Activated CD8-positive, alpha-beta memory T cell treated with anti-CD3 and anti-CD28 coated beads, Interleukin-2, amount 10 ng/mL, durations not matched to agents 7 days and 5 days (primary cell): ENCODE results near the gene POLR3K. TPM values are rescaled to one million over a fixed set of nuclear protein-coding genes. Genes with fewer than 3 reads are reported as not detected.
"Not testable (repeated sequence)": the region's sequence is repeated elsewhere in the genome, so short reads cannot be mapped to it uniquely, and the experiment has no call there.

ENCODE experiments used
- ATAC-seq: fragments of 150-1000 bp; cut with Tn5 transposase; one replicate; pipeline ENCODE4 v1.10.0; 2021; ENCODE audit warnings: moderate library complexity
- CTCF ChIA-PET: fragments of 350-600 bp; sonication (Branson Sonifier 250); formaldehyde crosslinking; loops from one replicate; lab custom pipeline; 2021; ENCODE audit warnings: antibody characterized with exemption; lab: Charles Lee
- DNase-seq: peaks from one replicate; pipeline ENCODE4 v3.0.0-alpha.2; 2020
- H3K27ac Mint-ChIP-seq: one replicate; pipeline ENCODE4 v1.8.0; 2021; ENCODE audit warnings: mild to moderate bottlenecking, mixed read lengths
- H3K27me3 Mint-ChIP-seq: one replicate; pipeline ENCODE4 v1.8.0; 2021; ENCODE audit warnings: mixed read lengths
- H3K36me3 Mint-ChIP-seq: one replicate; pipeline ENCODE4 v1.8.0; 2021; ENCODE audit warnings: mild to moderate bottlenecking, mixed read lengths
- H3K4me1 Mint-ChIP-seq: one replicate; pipeline ENCODE4 v1.8.0; 2021; ENCODE audit warnings: mixed read lengths
- H3K4me3 Mint-ChIP-seq: one replicate; pipeline ENCODE4 v1.8.0; 2021; ENCODE audit warnings: mild to moderate bottlenecking, moderate library complexity, mixed read lengths
- H3K9me3 Mint-ChIP-seq: one replicate; pipeline ENCODE4 v1.8.0; 2022; ENCODE audit warnings: low read depth, mixed read lengths
- microRNA-seq: library from miRNA; unstranded; fragments of <30 nt; microRNA quantifications from one replicate; pipeline ENCODE4 v1.2.0, GENCODE V29; 2022
- total RNA-seq, 2 experiments: library from RNA; stranded (reverse); gene quantifications; one replicate each; pipeline ENCODE4 v1.2.3, GENCODE V29; 2021

The POLR3K gene
- total RNA-seq, 2 experiments from 2014 or later = 40.4 to 53.1 TPM

DNA sequence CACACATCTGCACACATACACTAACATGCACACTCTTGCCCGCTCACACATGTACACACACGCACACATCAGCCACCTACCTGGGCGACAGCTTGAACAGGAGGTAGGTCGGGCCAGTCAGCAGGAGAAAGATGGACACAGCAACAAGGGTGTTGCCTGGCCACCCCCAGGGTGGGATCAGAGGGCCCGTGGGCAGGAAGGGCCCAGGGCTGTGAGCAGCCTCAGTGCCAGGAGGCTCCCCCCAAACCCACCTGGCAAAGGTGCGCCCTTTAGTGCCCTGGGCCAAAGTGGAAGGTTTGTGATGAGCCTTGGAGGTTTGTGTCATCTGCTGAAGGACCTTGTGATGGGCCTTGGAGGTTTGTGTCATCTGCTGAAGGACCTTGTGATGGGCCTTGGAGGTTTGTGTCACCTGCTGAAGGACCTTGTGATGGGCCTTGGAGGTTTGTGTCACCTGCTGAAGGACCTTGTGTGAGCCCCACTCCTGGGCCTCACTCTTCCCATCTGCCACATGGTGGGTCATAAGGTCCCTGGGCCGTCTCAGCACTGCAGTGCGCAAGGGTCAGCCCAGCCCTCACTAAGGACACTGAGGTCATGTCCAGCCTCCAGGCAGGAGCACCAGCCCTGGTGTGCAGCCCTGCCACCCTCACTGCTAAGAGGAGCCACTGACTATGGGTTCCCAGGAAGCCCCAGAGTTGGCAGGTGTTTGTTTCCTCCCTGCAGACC, 20.1 kb downstream of the POLR3K start:
- H3K4me1 Mint-ChIP-seq, H3K36me3 Mint-ChIP-seq, H3K27ac Mint-ChIP-seq, H3K4me3 Mint-ChIP-seq, ATAC-seq, H3K9me3 Mint-ChIP-seq, DNase-seq, H3K27me3 Mint-ChIP-seq, CTCF ChIA-PET: not testable (repeated sequence)

DNA sequence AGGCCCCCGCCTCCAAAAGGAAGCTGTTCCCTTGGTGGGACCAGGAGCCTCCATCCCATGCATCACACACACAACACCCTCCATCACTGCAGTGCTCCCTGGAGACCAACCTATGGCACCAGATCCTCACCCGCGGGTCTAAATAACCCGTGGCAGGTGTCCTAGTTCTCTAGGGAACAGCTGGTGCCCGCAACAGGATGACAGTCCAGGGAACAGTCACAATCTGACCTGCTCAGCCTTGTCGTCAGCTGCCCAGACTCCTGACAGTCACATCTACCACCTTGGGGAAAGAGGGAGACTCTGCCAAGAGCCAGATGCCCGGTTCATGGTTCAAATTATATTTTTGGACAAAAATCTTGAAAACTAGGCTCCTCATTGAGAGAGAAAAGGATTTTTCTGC, 22.8 kb downstream of the POLR3K start:
- H3K27ac Mint-ChIP-seq, H3K4me3 Mint-ChIP-seq, H3K36me3 Mint-ChIP-seq, H3K27me3 Mint-ChIP-seq, ATAC-seq, CTCF ChIA-PET, H3K4me1 Mint-ChIP-seq, H3K9me3 Mint-ChIP-seq, DNase-seq: not testable (repeated sequence)

DNA sequence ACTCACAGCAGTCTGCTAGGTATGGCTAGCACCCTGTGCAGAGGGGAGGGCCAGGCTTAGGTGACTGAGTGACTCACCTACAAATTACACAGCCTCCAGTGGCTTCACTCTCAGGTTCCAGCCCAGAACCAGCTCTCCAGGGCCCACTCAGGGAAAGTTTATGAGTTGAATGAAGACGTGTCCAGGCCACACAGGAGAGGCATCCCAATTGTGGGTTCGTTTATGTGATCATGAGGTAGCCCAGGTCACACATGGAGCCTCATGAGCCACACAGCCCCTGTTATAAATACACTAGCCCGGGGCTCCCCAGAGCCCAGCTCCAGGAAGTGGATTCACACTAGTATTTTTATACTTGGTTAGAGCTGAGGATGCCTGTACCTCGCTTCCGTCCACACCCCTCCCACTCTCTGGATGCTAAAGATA, 27.5 kb downstream of the POLR3K start:
- DNase-seq, H3K4me1 Mint-ChIP-seq, H3K9me3 Mint-ChIP-seq, H3K27me3 Mint-ChIP-seq, H3K36me3 Mint-ChIP-seq, CTCF ChIA-PET, H3K4me3 Mint-ChIP-seq, H3K27ac Mint-ChIP-seq: not testable (repeated sequence)
- peak; percentile 86 for ATAC-seq

DNA sequence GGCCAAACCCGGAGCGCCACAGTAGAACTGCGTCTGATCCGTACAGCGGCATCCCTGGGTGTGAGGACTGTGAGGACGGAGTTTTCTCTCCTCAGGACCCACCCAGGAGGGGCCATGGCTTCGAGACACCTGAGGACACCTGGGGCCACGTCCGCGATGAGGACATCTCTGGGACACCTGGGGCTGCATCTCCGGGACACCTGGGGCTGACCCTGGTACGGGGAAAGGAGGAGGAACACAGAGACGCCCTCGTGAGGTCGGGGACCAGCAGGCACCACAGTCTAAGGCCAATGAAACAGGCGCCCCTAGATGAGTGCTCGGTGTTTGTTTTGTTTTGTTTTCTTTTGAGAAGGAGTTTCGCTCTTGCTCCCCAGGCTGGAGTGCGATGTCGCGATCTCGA, 29.3 kb downstream of the POLR3K start:
- H3K4me3 Mint-ChIP-seq, H3K9me3 Mint-ChIP-seq, H3K4me1 Mint-ChIP-seq, H3K27me3 Mint-ChIP-seq, H3K27ac Mint-ChIP-seq, ATAC-seq, H3K36me3 Mint-ChIP-seq, DNase-seq, CTCF ChIA-PET: not testable (repeated sequence)

DNA sequence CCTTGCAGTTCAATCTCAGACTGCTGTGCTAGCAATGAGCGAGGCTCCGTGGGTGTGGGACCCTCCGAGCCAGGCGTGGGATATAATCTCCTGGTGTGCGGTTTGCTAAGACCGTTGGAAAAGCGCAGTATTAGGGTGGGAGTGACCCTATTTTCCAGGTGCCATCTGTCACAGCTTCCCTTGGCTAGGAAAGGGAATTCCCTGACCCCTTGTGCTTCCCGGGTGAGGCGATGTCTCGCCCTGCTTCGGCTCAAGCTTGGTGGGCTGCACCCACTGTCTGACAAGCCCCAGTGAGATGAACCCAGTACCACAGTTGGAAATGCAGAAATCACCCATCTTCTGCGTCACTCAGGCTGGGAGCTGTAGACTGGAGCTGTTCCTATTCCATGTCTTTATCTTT, 32.5 kb downstream of the POLR3K start:
- ATAC-seq, H3K27me3 Mint-ChIP-seq, DNase-seq, CTCF ChIA-PET, H3K27ac Mint-ChIP-seq, H3K4me1 Mint-ChIP-seq, H3K4me3 Mint-ChIP-seq, H3K36me3 Mint-ChIP-seq, H3K9me3 Mint-ChIP-seq: not testable (repeated sequence)

DNA sequence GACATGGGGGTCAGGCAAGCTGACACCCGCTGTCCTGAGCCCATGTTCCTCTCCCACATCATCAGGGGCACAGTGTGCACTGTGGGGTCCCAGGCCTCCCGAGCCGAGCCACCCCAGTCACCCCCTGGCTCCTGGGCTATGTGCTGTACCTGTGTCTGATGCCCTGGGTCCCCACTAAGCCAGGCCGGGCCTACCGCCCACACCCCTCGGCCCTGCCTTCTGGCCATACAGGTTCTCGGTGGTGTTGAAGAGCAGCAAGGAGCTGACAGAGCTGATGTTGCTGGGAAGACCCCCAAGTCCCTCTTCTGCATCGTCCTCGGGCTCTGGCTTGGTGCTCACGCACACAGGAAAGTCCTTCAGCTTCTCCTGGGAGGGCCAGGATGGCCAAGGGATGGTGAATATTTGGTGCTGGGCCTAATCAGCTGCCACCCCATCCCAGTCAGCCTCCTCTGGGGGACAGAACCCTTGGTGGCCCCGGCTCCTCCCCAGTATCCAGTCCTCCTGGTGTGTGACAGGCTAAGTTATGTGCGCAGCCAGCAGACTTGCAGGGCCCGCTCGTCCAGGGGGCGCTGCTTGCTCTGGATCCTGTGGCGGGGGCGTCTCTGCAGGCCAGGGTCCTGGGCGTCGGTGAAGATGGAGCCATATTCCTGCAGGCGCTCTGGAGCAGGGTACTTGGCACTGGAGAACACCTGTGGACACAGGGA, 36.2 kb downstream of the POLR3K start:
- CTCF ChIA-PET, H3K9me3 Mint-ChIP-seq, H3K27me3 Mint-ChIP-seq, DNase-seq, H3K36me3 Mint-ChIP-seq, H3K4me1 Mint-ChIP-seq, H3K27ac Mint-ChIP-seq, ATAC-seq, H3K4me3 Mint-ChIP-seq: not testable (repeated sequence)

DNA sequence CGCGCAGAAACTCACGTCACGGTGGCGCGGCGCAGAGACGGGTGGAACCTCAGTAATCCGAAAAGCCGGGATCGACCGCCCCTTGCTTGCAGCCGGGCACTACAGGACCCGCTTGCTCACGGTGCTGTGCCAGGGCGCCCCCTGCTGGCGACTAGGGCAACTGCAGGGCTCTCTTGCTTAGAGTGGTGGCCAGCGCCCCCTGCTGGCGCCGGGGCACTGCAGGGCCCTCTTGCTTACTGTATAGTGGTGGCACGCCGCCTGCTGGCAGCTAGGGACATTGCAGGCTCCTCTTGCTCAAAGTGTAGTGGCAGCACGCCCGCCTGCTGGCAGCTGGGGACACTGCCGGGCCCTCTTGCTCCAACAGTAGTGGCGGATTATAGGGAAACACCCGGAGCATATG, 42.6 kb downstream of the POLR3K start:
- H3K27me3 Mint-ChIP-seq, H3K4me3 Mint-ChIP-seq, CTCF ChIA-PET, H3K36me3 Mint-ChIP-seq, H3K27ac Mint-ChIP-seq, H3K9me3 Mint-ChIP-seq, H3K4me1 Mint-ChIP-seq: not testable (repeated sequence)
- ATAC-seq (peak; percentile 42), DNase-seq (peak; percentile 95)

DNA sequence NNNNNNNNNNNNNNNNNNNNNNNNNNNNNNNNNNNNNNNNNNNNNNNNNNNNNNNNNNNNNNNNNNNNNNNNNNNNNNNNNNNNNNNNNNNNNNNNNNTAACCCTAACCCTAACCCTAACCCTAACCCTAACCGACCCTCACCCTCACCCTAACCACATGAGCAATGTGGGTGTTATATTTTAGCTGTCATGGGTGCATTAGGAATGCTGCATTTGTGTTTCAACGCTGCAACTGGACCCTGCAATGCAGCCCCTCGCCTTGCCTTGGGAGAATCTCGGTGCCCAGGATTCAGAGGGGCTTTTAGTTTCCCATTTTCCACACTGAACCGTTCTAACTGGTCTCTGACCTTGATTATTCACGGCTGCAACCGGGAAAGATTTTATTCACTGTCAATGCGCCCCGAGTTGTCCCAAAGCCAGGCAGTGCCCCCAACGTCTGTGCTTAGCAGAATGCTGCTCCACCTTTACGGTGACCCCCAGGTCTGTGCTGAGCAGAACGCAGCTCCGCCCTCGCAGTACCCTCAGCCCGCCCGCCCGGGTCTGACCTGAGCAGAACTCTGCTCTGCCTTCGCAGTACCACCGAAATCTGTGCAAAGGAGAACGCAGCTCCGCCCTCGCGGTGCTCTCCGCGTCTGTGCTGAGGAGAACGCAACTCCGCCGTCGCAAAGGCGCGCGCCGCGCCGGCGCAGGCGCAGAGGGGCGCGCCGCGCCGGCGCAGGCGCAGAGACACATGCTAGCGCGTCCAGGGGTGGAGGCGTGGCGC, 43.3 kb downstream of the POLR3K start:
- DNase-seq (no peak), ATAC-seq (peak; percentile 98)
- H3K4me1 Mint-ChIP-seq = no peaks in the 10 kb centered on the region
- no peaks in the 10 kb centered on the region for H3K9me3 Mint-ChIP-seq
- no peaks in the 10 kb centered on the region for H3K27me3 Mint-ChIP-seq
- H3K27ac Mint-ChIP-seq = peak overlapping the region; percentile 52
- peak overlapping the region; percentile 66 for H3K4me3 Mint-ChIP-seq
- CTCF ChIA-PET = no interaction called here
- no peaks in the 10 kb centered on the region for H3K36me3 Mint-ChIP-seq

Small RNAs within 50 kb of the gene (microRNA-seq; reads per million reads assigned to microRNA genes)
- gene MIR6859-4 = not detected

Other genes with a start within 250 kb of the POLR3K start
- gene SNRNP25, start 220 bp upstream of the POLR3K start, total RNA-seq = 10 to 100 TPM; 86.6 to 90.8 TPM
- gene RHBDF1, start 19.0 kb upstream of the POLR3K start, total RNA-seq = under 1 TPM; 0.23 to 0.33 TPM
- gene MPG, start 24.6 kb upstream of the POLR3K start, total RNA-seq = 10 to 100 TPM; 60.2 to 60.6 TPM
- 10 to 100 TPM; 33.7 to 34.6 TPM for gene NPRL3, start 85.1 kb upstream of the POLR3K start, total RNA-seq
- gene HBZ, start 99.0 kb upstream of the POLR3K start, total RNA-seq = not detected
- not detected for gene HBM, start 112.4 kb upstream of the POLR3K start, total RNA-seq
- gene HBA2, start 119.3 kb upstream of the POLR3K start, total RNA-seq = not detected
- not detected for gene HBA1, start 123.1 kb upstream of the POLR3K start, total RNA-seq
- gene HBQ1, start 126.9 kb upstream of the POLR3K start, total RNA-seq = not detected
- gene LUC7L, start 175.8 kb upstream of the POLR3K start, total RNA-seq = 10 to 100 TPM; 60.0 to 65.3 TPM
- gene FAM234A, start 181.2 kb upstream of the POLR3K start, total RNA-seq = 10 to 100 TPM in 1 of 2 experiments, 1 to 10 TPM in 1; 9.1 to 10.1 TPM
- not detected for gene RGS11, start 222.3 kb upstream of the POLR3K start, total RNA-seq
- gene ARHGDIG, start 227.0 kb upstream of the POLR3K start, total RNA-seq = not detected
- not detected for gene PDIA2, start 229.6 kb upstream of the POLR3K start, total RNA-seq